Esophagus squamous epithelium (tissue), 5 donors: Measurements from ENCODE around the gene NDUFV1. TPM values are rescaled to one million over a fixed set of nuclear protein-coding genes. Genes with fewer than 3 reads are reported as not detected.

Experiments
- DNase-seq: peaks from one replicate; lab custom pipeline; 2025; lab: John Stamatoyannopoulos, UW
- H3K27ac ChIP-seq, 4 donors: fragments of 200-600 bp; sonication (generic); one replicate each; pipeline ENCODE4 v1.5.1; 2016 to 2019; ENCODE audit warnings: mild to moderate bottlenecking in 1 of 4
- H3K27me3 ChIP-seq, 4 donors: fragments of 200-600 bp; sonication (generic); 1 replicate in 3 of 4; 2 replicates in 1 of 4; pipeline versions ENCODE4 v1.5.1 to v1.6.0; 2017 to 2021; ENCODE audit warnings: antibody characterized with exemption in 1 of 4
- H3K36me3 ChIP-seq, 3 donors: fragments of 200-600 bp; sonication (generic); one replicate each; pipeline ENCODE4 v1.5.1; 2016 to 2019
- H3K4me1 ChIP-seq, 3 donors: fragments of 200-600 bp; sonication (generic); one replicate each; pipeline ENCODE4 v1.5.1; 2017 to 2019
- H3K4me3 ChIP-seq, 4 donors: fragments of 200-600 bp; sonication (generic); 1 replicate in 3 of 4; 2 replicates in 1 of 4; pipeline ENCODE4 v1.5.1; 2016 to 2019; ENCODE audit warnings: mild to moderate bottlenecking in 2 of 4, moderate library complexity in 1 of 4
- H3K9me3 ChIP-seq, 3 donors: fragments of 200-600 bp; sonication (generic); one replicate each; pipeline ENCODE4 v1.5.1; 2016 to 2019
- POLR2A ChIP-seq, 4 donors: fragments of 450-650 bp; IDR thresholded peaks; one replicate each; pipeline ENCODE4 v1.6.1; 2017; ENCODE audit warnings: antibody characterized with exemption in 4 of 4, mild to moderate bottlenecking in 4 of 4, moderate library complexity in 3 of 4
- WGBS, 2 donors: methylation state at CpG; one replicate each; pipeline ENCODE4 v1.1.5; 2018; 5-methylcytosine and 5-hydroxymethylcytosine counted together
- intact Hi-C: fragments of 100-400 bp; cut with DNase I; formaldehyde crosslinking; loops from one replicate; pipeline ENCODE4 v1.15.0; 2022
- total RNA-seq, 4 donors: library from RNA; depleted of rRNA; stranded (reverse); fragments of >200 nt; gene quantifications; one replicate each; pipeline ENCODE4 v1.1.0, GENCODE V29; 2016
- TF ChIP-seq, protein P1 (sequence below), 6 experiments: fragments of 450-650 bp in 4 of 6; fragments of 200-600 bp in 2 of 6; sonication (generic) in 2 of 6; IDR thresholded peaks; one replicate each; pipeline ENCODE4 v1.5.1; 2016 to 2019; ENCODE audit warnings: antibody characterized with exemption in 6 of 6, mild to moderate bottlenecking in 4 of 6, moderate library complexity in 4 of 6
- donor health status: DM: yes; HTN: yes; CAD: no.

The NDUFV1 gene
- total RNA-seq, 4 donors from 2014 or later: 206 to 260 (median 254) TPM

DNA sequence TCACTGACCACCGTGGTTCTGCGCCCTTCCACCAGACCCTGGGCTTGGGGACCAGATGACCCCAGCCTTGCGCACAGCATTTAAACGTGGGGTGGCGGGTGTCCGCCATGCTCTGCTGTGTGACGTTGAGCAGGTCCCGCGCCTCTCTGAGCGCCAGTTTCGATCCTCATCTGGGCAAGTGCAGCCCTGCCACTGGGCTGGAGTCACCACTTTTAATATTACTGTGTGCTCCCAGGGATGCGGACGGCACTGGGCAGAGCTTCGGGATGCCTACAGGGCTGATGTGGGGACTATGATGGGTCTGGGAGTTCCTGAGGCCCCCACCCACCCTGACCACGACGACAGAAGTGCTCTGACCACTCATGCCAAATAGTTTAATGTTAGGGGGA lies 24.2 kb downstream of the NDUFV1 start:
- TF ChIP-seq POLR2A (IDR thresholded peaks at IDR 0.05): no peak
- TF ChIP-seq, protein P1, sequence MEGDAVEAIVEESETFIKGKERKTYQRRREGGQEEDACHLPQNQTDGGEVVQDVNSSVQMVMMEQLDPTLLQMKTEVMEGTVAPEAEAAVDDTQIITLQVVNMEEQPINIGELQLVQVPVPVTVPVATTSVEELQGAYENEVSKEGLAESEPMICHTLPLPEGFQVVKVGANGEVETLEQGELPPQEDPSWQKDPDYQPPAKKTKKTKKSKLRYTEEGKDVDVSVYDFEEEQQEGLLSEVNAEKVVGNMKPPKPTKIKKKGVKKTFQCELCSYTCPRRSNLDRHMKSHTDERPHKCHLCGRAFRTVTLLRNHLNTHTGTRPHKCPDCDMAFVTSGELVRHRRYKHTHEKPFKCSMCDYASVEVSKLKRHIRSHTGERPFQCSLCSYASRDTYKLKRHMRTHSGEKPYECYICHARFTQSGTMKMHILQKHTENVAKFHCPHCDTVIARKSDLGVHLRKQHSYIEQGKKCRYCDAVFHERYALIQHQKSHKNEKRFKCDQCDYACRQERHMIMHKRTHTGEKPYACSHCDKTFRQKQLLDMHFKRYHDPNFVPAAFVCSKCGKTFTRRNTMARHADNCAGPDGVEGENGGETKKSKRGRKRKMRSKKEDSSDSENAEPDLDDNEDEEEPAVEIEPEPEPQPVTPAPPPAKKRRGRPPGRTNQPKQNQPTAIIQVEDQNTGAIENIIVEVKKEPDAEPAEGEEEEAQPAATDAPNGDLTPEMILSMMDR (IDR thresholded peaks at IDR 0.05): no peak
- 57% methylated on average over 16 of the region's 16 CpGs; no CpG with 5 or more reads in 1 of the 2 donors for WGBS, 2 donors
- DNase-seq: no peak
- no peaks in the 10 kb centered on the region for H3K9me3 ChIP-seq
- H3K27me3 ChIP-seq: peaks cover 0 to 9% (median 0%) of the 10 kb centered on the region in 4 donors
- H3K36me3 ChIP-seq: no peaks in the 10 kb centered on the region
- intact Hi-C loops: no loop called here
- peak overlapping the region; percentile 56 to 77 (median 64) for H3K4me3 ChIP-seq
- H3K27ac ChIP-seq: peak overlapping the region; percentile 93 to 99 (median 98)
- H3K4me1 ChIP-seq: peaks cover 17 to 42% (median 24%) of the 10 kb centered on the region in 3 donors

DNA sequence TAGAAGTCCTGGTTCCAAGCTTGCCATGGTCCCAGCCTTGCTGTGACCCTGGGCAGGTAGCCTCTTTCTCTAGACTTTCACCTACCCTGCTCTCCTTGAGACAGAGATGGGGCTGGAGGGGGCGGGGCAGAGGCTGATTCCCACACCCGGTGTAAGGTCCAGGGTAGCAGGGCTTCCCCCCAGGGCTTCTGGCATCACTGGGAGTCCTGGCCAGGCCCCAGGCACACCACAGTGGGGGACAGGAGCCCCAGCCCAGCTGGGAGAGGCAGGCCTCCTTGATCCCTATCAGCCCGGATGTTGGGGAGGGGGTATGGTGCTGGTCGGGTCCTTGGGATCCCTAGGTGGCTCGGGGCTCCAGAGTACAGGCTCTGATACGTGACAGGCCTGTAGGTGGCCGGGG lies 24.7 kb downstream of the NDUFV1 start:
- Histone ChIP-seq H3K27ac (peak overlapping the region in 2 of 4 donors; percentile 93 to 98), H3K4me3 (no peak overlapping the region), H3K36me3 (no peaks in the 10 kb centered on the region), H3K27me3 (peaks cover 0 to 9% (median 0%) of the 10 kb centered on the region in 4 donors), H3K4me1 (peaks cover 17 to 42% (median 24%) of the 10 kb centered on the region in 3 donors), H3K9me3 (no peaks in the 10 kb centered on the region)
- 69 to 87% methylated on average over 3 of the region's 7 CpGs for WGBS, 2 donors
- DNase-seq: no peak
- no peak for TF ChIP-seq POLR2A (IDR thresholded peaks at IDR 0.05)
- TF ChIP-seq, protein P1 (IDR thresholded peaks at IDR 0.05): no peak
- intact Hi-C loops: no loop called here

DNA sequence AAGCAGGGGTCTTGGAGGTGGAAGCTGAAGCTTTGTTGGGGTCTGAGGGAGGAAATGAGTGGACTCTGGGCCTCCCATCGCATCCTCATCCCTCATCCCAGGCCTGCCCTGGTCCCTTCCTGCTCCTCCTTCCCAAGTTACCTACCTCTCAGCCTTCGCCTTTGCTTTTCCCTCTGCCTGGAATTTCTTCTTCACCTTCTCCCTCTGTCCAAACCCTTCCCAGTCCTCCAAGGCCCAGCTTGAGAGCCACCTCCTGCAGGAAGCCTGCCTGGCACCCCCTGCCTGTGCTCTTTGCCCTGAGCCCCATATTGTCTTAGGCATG lies 25.1 kb downstream of the NDUFV1 start:
- Histone ChIP-seq H3K4me3 (no peak overlapping the region), H3K27me3 (peaks cover 0 to 9% (median 0%) of the 10 kb centered on the region in 4 donors), H3K9me3 (no peaks in the 10 kb centered on the region), H3K27ac (no peak overlapping the region), H3K4me1 (peaks cover 17 to 42% (median 24%) of the 10 kb centered on the region in 3 donors), H3K36me3 (no peaks in the 10 kb centered on the region)
- no peak for DNase-seq
- TF ChIP-seq, protein P1 (IDR thresholded peaks at IDR 0.05): no peak
- no peak for TF ChIP-seq POLR2A (IDR thresholded peaks at IDR 0.05)
- intact Hi-C loops: no loop called here
- WGBS, 2 donors: 94% methylated on average over 2 of the region's 2 CpGs

DNA sequence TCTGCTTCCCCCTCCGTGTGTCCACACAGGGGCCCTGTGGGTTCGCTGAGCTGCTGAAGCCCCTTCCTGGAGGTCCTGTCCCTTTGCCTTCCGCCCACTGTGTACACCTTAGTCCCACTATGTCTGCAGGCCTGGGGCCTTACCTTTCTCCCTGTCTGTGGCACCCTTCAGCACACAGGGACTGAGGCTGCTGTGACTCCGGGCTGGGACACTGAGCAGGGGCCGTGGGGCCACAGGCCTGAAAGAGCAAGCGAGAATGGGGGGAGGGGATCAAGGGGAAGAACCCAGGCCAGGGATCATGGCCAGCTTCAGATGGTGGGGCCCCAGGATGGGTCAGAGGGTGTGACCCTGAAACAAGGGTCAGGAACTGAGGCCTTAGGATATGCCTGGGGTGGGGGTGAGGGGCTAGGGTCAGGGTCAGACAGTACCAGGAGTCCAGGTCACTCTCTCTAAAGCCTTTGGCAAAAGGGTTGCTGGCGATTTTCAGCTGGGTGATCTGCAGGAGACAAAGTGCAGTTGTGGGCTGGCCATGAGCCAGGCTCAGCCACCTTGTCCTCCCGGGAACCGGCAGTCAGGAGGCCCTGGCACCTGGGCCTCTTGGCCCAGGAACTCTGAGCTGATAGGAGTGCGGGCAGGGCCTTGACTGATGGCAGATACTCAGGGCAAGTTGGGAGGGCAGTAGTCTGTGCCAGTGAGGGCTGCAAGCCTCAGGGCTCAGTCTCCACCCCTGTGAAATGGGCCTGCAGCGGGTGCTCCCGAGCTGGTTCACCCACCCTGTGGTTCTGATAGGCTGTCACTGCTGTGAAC lies 25.6 kb downstream of the NDUFV1 start:
- TF ChIP-seq, protein P1 (IDR thresholded peaks at IDR 0.05): no peak
- TF ChIP-seq POLR2A (IDR thresholded peaks at IDR 0.05): no peak
- no peak overlapping the region for H3K27ac ChIP-seq
- H3K4me1 ChIP-seq: peaks cover 17 to 36% (median 24%) of the 10 kb centered on the region in 3 donors
- intact Hi-C loops: no loop called here
- WGBS, 2 donors: 82 to 83% methylated on average over 4 to 5 of the region's 12 CpGs
- H3K9me3 ChIP-seq: no peaks in the 10 kb centered on the region
- H3K36me3 ChIP-seq: no peaks in the 10 kb centered on the region
- peaks cover 0 to 9% (median 0%) of the 10 kb centered on the region in 4 donors for H3K27me3 ChIP-seq
- DNase-seq: no peak
- no peak overlapping the region for H3K4me3 ChIP-seq

DNA sequence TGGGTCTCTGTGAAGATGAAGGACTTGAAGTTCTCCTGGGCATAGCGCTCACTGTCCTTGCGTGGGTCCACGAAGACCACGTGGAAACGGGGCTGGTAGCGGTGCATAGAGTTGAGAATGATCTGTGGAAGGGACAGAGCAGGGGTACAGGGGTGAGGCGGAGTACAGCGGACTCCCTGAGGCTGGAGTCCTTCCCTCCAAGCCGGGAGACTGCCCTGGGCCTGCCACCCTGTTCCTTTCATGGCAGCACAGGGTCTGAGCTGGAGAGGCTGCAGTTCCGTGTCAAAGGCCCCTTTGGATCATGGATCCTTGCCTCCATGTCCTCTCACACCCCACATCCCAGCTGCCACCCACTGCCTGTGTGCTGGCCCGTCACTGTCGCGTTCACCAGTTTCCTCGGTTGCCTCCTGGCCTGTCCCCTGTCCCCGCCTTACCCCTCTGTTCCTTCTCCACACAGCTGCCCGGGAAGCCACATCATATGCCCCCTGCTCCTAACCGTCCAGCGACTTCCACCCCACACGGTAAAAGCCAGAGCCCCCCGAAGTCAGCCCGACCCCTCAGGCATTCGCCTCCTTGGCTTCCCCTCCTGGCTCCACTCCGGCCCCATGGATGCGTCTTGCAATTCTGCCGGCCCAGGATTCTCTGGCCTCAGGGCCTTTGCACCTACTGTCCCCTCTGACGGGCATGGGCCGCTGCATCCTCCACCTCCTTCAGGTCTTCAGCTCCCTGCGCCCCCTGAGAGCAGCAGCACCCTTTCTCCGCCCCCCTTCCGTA lies 26.4 kb downstream of the NDUFV1 start:
- intact Hi-C loops: no loop called here
- peaks cover 0 to 9% (median 0%) of the 10 kb centered on the region in 4 donors for H3K27me3 ChIP-seq
- peaks cover 14 to 32% (median 18%) of the 10 kb centered on the region in 3 donors for H3K4me1 ChIP-seq
- WGBS, 2 donors: 87 to 88% methylated on average over 21 to 27 of the region's 30 CpGs
- no peak overlapping the region for H3K4me3 ChIP-seq
- no peaks in the 10 kb centered on the region for H3K36me3 ChIP-seq
- H3K27ac ChIP-seq: no peak overlapping the region
- DNase-seq: no peak
- TF ChIP-seq, protein P1 (IDR thresholded peaks at IDR 0.05): no peak
- TF ChIP-seq POLR2A (IDR thresholded peaks at IDR 0.05): no peak
- H3K9me3 ChIP-seq: no peaks in the 10 kb centered on the region
